ENCODE measurements around the gene MEA1.

The MEA1 gene

GRCh38 chr6:42978487-42978838 is 35.3 kb downstream of the MEA1 start:
- no peak for DNase-seq (ENCODE audit: low read depth in 2 of 3, low spot score in 1 of 3)

- no peak for DNase-seq (ENCODE audit: low read depth in 2 of 3, low spot score in 1 of 3)
These were observed 38.7 kb downstream of the MEA1 start for GRCh38 chr6:42974919-42975505.

- DNase-seq (ENCODE audit: low read depth in 2 of 3, low spot score in 1 of 3) = no peak
These were observed 39.8 kb downstream of the MEA1 start for GRCh38 chr6:42973926-42974325.

DNA sequence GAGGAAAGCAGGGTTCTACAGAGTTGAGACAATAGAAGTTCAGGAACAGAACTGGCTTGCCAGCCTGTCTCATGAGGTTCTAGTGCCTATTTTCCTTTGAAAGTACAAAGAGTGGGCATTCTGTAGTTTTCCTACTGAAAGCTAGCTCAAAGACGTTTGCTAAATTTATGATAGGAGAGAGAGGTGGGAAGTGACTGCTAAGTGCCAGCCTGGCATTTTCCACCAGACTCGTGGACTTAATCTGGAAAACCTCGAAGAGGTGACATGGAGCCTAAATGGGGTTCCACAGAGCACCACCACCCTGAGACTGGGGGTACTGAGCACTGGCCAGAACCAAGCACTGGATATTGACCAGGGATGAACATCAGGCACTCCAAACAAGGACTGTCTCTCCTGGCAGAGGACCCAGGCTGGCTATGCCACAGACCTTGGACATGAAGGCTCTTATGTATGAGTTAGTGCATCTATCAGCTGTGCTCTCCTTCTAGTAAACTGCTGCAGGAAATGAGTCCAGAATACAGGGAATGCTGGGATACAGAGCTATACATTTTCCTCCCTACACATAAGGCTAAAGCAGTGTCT is 41.9 kb downstream of the MEA1 start:
- no peak for DNase-seq (ENCODE audit: low read depth in 2 of 3, low spot score in 1 of 3)

GRCh38 chr6:42970871-42971612 is 42.7 kb downstream of the MEA1 start:
- no peak for DNase-seq (ENCODE audit: low read depth in 2 of 3, low spot score in 1 of 3)

GRCh38 chr6:42969934-42970333 is 43.8 kb downstream of the MEA1 start:
- DNase-seq (ENCODE audit: low read depth in 2 of 3, low spot score in 1 of 3) = no peak

DNA sequence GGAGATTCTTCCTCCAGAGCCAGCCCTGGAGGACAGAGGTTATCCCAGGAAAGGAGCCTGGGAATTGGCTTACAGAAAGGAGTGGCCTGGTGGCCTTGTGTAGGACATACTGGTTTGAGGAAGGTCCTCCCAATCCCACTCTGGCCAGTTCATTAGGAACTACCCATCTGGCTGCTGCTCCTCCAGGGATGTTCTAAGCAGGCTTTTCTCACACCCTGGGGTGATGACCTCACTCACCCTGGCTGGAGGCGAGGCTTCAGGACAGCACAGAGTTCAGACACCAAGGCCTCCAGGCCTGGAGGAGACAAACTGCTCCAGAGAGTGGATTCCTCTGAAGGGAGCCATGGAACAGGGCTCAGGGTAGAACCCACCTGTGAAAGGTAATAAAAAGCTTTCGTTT is 44.3 kb downstream of the MEA1 start:
- no peak for DNase-seq (ENCODE audit: low read depth in 2 of 3, low spot score in 1 of 3)

DNA sequence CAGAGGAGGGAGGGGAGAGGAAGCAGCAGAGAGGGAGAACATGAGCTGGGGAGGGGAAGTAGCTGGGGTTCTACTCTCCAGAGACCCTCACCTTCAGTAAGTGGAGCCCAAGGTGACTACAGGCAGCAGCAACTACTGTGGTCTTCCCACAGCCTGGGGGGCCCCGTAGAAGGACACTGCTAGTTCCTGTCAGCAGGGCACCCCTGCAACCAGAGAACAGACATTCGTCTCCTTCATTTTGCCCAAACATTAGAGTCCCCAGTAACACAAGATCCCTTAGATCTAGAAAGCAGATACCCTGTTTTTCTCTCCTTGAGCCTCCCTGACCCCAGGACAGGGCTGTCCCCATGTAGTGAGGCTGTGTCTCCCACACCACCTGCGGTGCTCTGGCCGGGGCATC is 45.0 kb downstream of the MEA1 start:
- DNase-seq (ENCODE audit: low read depth in 2 of 3, low spot score in 1 of 3) = no peak

- DNase-seq (ENCODE audit: low read depth in 2 of 3, low spot score in 1 of 3) = no peak
These were observed 45.5 kb downstream of the MEA1 start for GRCh38 chr6:42968126-42968701.

- no peak for DNase-seq (ENCODE audit: low read depth in 2 of 3, low spot score in 1 of 3)
These were observed 46.5 kb downstream of the MEA1 start for GRCh38 chr6:42967228-42967627.

GRCh38 chr6:42966571-42966970 is 47.2 kb downstream of the MEA1 start:
- DNase-seq (ENCODE audit: low read depth in 2 of 3, low spot score in 1 of 3) = no peak

DNA sequence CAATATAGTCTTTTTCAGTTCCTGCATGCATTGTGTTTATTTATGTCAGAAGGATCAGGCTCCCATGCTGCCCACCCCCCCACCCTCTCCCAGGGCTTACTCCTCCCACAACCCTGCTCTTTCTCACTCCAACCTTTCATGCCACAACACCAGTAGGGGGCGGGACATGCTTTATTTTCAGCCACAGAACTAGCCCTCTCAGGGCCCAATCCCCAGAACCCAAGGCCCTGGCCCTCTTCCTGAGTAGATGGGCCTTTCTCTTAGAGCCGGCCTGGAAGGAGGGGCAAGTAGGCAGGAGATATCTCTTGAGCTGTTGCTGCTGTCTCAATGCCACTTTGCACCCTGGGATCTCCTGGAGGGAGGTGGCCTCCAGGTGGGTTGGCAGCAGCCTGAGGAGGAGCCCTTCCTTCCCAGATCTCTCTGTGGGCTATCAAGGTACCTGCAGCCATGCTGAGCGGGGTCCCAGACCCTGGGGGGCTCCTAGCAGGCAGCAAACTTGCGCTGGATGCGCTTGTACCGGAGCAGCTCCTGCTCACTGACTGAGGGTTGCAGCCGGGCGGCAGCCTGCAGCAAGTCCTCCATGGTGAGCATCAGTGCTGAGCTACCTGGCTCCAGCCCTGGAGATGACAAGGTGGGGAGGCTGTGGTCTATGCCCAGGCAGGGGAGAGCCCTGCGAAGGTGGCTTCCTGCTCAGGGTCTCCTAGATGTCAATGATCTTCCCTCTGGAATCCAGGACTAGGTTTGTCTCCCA is 49.7 kb downstream of the MEA1 start:
- no peak for DNase-seq (ENCODE audit: low read depth in 2 of 3, low spot score in 1 of 3)

GRCh38 chr6:42963179-42963854 is 50.4 kb downstream of the MEA1 start:
- DNase-seq (ENCODE audit: low read depth in 2 of 3, low spot score in 1 of 3) = no peak

DNA sequence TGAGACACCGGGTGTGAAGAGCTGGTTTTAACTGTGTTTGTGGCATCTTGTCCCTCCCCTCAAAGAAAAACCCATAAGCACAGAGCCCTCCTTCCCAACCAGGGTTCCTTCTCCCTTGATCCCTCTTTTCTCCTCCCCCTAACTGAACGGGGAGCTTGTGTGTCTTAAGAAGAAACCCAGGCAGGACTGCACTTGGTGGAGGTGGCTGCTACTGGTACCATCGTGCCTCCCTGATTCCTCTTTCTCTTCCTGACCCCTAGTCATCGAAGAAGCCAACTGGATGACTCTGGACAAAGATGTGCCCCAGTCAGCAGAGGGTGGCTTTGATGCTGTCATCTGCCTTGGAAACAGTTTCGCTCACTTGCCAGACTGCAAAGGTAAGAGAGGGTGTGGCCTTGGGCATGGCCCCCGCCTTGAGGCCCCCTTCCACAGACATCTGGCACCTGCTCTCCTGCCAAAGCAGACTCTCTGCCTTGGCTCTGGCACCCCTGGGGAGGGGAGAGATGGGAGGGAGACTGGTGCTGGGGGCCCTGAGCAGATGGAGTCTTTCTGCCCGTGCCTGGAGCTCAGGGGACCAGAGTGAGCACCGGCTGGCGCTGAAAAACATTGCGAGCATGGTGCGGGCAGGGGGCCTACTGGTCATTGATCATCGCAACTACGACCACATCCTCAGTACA is 51.1 kb downstream of the MEA1 start:
- DNase-seq (ENCODE audit: low read depth in 2 of 3, low spot score in 1 of 3) = no peak

GRCh38 chr6:42962096-42962495 is 51.6 kb downstream of the MEA1 start:
- DNase-seq (ENCODE audit: low read depth in 2 of 3, low spot score in 1 of 3) = no peak
